HCT116 (cell line): ENCODE results near the gene EVX1. TPM values are rescaled to one million over a fixed set of nuclear protein-coding genes. Genes with fewer than 3 reads are reported as not detected.

Experiments used
- ATAC-seq: fragments of 200-7000 bp; cut with Tn5 transposase; 2 replicates; pipeline ENCODE4 v1.9.1; 2020; ENCODE audit warnings: mild to moderate bottlenecking, moderate library complexity
- BruUV-seq: library from RNA; stranded (reverse); fragments of 400-500 nt; replicated peaks from 2 replicates; lab custom pipeline; 2021; lab: Mats Ljungman, UMichigan
- CTCF ChIA-PET: fragments of 300-600 bp; sonication (Branson Sonifier 250); formaldehyde crosslinking; loops from one replicate; lab custom pipeline; 2021; ENCODE audit warnings: antibody characterized with exemption; lab: Charles Lee
- POLR2A ChIA-PET: fragments of 300-600, 350-600 bp; sonication (Branson Sonifier 250); formaldehyde crosslinking; loops from one replicate; lab custom pipeline; 2021; ENCODE audit warnings: antibody characterized with exemption; lab: Charles Lee
- RAD21 ChIA-PET, 2 experiments: fragments of 300-600 bp; sonication (Branson Sonifier 250); formaldehyde crosslinking; loops; one replicate each; lab custom pipeline; 2023; ENCODE audit warnings: low total read pairs in 2 of 2; ENCODE audit not compliant: uncharacterized antibody in 2 of 2, unreplicated experiment in 2 of 2, low non-redundant PET in 1 of 2; lab: Charles Lee
- DNase-seq: peaks from one replicate; pipeline ENCODE4 v3.0.0-alpha.2; 2010; ENCODE audit warnings: low read depth, low spot score
- H2AFZ ChIP-seq: fragments of 200-600 bp; shearing (Covaris generic), sonication (generic); 2 replicates; pipeline ENCODE4 v1.6.1; 2017; ENCODE audit warnings: low read depth, mixed run types, mixed read lengths, antibody characterized with exemption, low read length; ENCODE audit not compliant: poor library complexity, severe bottlenecking
- H3K27ac ChIP-seq: 2 replicates; pipeline ENCODE4 v1.5.1; 2012; ENCODE audit warnings: low read depth, low read length
- H3K27me3 ChIP-seq: fragments of 200-600 bp; sonication (generic); 2 replicates; pipeline ENCODE4 v1.6.1; 2016; ENCODE audit warnings: mixed run types, low read length, mixed read lengths; ENCODE audit not compliant: insufficient read depth
- H3K36me3 ChIP-seq, 2 experiments: fragments of 200-500 bp in 1 of 2; fragments of 200-600 bp in 1 of 2; sonication (Bioruptor generic) in 1 of 2; sonication (generic) in 1 of 2; 2 replicates each; pipeline versions ENCODE4 v1.5.1 to v1.6.1; 2014 to 2016; ENCODE audit warnings: low read length in 2 of 2, inconsistent platforms in 1 of 2, mixed read lengths in 1 of 2, mixed run types in 1 of 2; ENCODE audit not compliant: insufficient read depth in 2 of 2, control insufficient read depth in 1 of 2
- H3K4me1 ChIP-seq, 2 experiments: fragments of 200-600 bp in 1 of 2; sonication (generic) in 1 of 2; 2 replicates each; pipeline versions ENCODE4 v1.5.1 to v1.6.1; 2012 to 2017; ENCODE audit warnings: low read length in 2 of 2, inconsistent platforms in 1 of 2, mild to moderate bottlenecking in 1 of 2, mixed read lengths in 1 of 2, mixed run types in 1 of 2, moderate library complexity in 1 of 2; ENCODE audit not compliant: insufficient read depth in 2 of 2, control insufficient read depth in 1 of 2
- H3K4me2 ChIP-seq: fragments of 200-600 bp; sonication (generic); 2 replicates; pipeline ENCODE4 v1.6.1; 2017; ENCODE audit warnings: mixed run types, low read length, mixed read lengths
- H3K4me3 ChIP-seq, 2 experiments: fragments of 200-600 bp in 1 of 2; sonication (generic) in 1 of 2; replicated peaks in 1 of 2; 2 replicates each; pipeline ENCODE4 v1.5.1; 2011 to 2016; ENCODE audit warnings: low read length in 2 of 2, control low read depth in 1 of 2, low read depth in 1 of 2, mild to moderate bottlenecking in 1 of 2, mixed read lengths in 1 of 2, mixed run types in 1 of 2
- H3K79me2 ChIP-seq: fragments of 200-600 bp; sonication (generic); 2 replicates; pipeline ENCODE4 v1.6.1; 2017; ENCODE audit warnings: mild to moderate bottlenecking, mixed run types, low read length, moderate library complexity, mixed read lengths; ENCODE audit not compliant: insufficient read depth
- H3K9ac ChIP-seq: fragments of 200-600 bp; sonication (generic); 2 replicates; pipeline ENCODE4 v1.6.1; 2016; ENCODE audit warnings: low read length, mixed read lengths
- H3K9me2 ChIP-seq: fragments of 200-600 bp; sonication (generic), shearing (Covaris generic); 2 replicates; pipeline ENCODE4 v1.6.1; 2017; ENCODE audit warnings: mixed run types, mild to moderate bottlenecking, moderate library complexity; ENCODE audit not compliant: insufficient read depth
- H3K9me3 ChIP-seq, 2 experiments: fragments of 200-500 bp in 1 of 2; fragments of 200-600 bp in 1 of 2; sonication (Bioruptor generic) in 1 of 2; sonication (generic) in 1 of 2; 2 replicates each; pipeline ENCODE4 v1.6.1; 2014 to 2017; ENCODE audit warnings: low read length in 2 of 2, mixed read lengths in 2 of 2, inconsistent platforms in 1 of 2, low read depth in 1 of 2, mild to moderate bottlenecking in 1 of 2, mixed run types in 1 of 2, moderate library complexity in 1 of 2; ENCODE audit not compliant: control insufficient read depth in 1 of 2, insufficient read depth in 1 of 2
- H4K20me1 ChIP-seq: fragments of 200-600 bp; sonication (generic), shearing (Covaris generic); 2 replicates; pipeline ENCODE4 v1.6.1; 2017; ENCODE audit warnings: mixed run types, mild to moderate bottlenecking, moderate library complexity; ENCODE audit not compliant: insufficient read depth
- CBX3 ChIP-seq: IDR thresholded peaks from 2 replicates; pipeline ENCODE4 v1.6.1; 2012; ENCODE audit warnings: low read depth
- CTCF ChIP-seq, 3 experiments: fragments of 200-600 bp in 1 of 3; sonication (generic) in 1 of 3; IDR thresholded peaks in 2 of 3; conservative IDR thresholded peaks in 1 of 3; 2 replicates each; pipeline ENCODE4 v1.5.1; 2012 to 2017; ENCODE audit warnings: low read depth in 2 of 3, low read length in 2 of 3, antibody characterized with exemption in 1 of 3, borderline replicate concordance in 1 of 3, control low read depth in 1 of 3, mild to moderate bottlenecking in 1 of 3, mixed read lengths in 1 of 3, mixed run types in 1 of 3, moderate library complexity in 1 of 3; ENCODE audit not compliant: insufficient read depth in 1 of 3
- EZH2 ChIP-seq: fragments of 200-600 bp; sonication (generic); IDR thresholded peaks from 2 replicates; pipeline ENCODE4 v1.6.1; 2017; ENCODE audit warnings: antibody characterized with exemption, mixed run types
- FOSL1 ChIP-seq: IDR thresholded peaks from 2 replicates; pipeline ENCODE4 v1.6.1; 2012; ENCODE audit warnings: low read depth
- POLR2A ChIP-seq: IDR thresholded peaks from 2 replicates; pipeline ENCODE4 v1.7.0; 2011; ENCODE audit warnings: borderline replicate concordance; ENCODE audit not compliant: insufficient read depth, insufficient read length; ENCODE audit errors: extremely low read depth
- POLR2AphosphoS5 ChIP-seq: IDR thresholded peaks from 2 replicates; pipeline ENCODE4 v1.6.1; 2011; ENCODE audit warnings: mild to moderate bottlenecking, low read depth, low read length, moderate library complexity
- RAD21 ChIP-seq: IDR thresholded peaks from 2 replicates; pipeline ENCODE4 v1.6.1; 2012; ENCODE audit warnings: low read depth, mild to moderate bottlenecking
- SP1 ChIP-seq: IDR thresholded peaks from 2 replicates; pipeline ENCODE4 v1.6.1; 2012; ENCODE audit warnings: low read depth
- SRF ChIP-seq: IDR thresholded peaks from 2 replicates; pipeline ENCODE4 v1.6.1; 2012; ENCODE audit warnings: low read depth
- YY1 ChIP-seq: IDR thresholded peaks from 2 replicates; pipeline ENCODE4 v1.6.1; 2011; ENCODE audit warnings: low read length, low read depth, moderate library complexity, mild to moderate bottlenecking; ENCODE audit not compliant: insufficient replicate concordance; ENCODE audit errors: extremely low read depth
- ZFX ChIP-seq: fragments of 450-650 bp; IDR thresholded peaks from 2 replicates; pipeline ENCODE4 v1.6.1; 2017
- intact Hi-C: fragments of 100-400 bp; cut with micrococcal nuclease; formaldehyde crosslinking; loops from 2 replicates; pipeline ENCODE4 v1.10.0; 2022
- total RNA-seq: library from RNA; stranded (reverse); gene quantifications from one replicate; pipeline ENCODE4 v1.2.1, GENCODE V29; 2021; ENCODE audit not compliant: unreplicated experiment
- TF ChIP-seq, protein P1 (sequence below): IDR thresholded peaks from 2 replicates; pipeline ENCODE4 v1.6.1; 2012
- TF ChIP-seq, protein P2 (sequence below): IDR thresholded peaks from 2 replicates; pipeline ENCODE4 v1.6.1; 2011; ENCODE audit warnings: mild to moderate bottlenecking, low read length, moderate library complexity; ENCODE audit not compliant: insufficient replicate concordance; ENCODE audit errors: extremely low read depth

EVX1 gene
- total RNA-seq, 1 experiment from 2014 or later = 0.25 TPM

- Histone ChIP-seq H3K4me2 (no peak overlapping the region), H3K9me2 (no peaks in the 10 kb centered on the region), H3K27ac (no peak overlapping the region), H2AFZ (no peak overlapping the region), H4K20me1 (no peaks in the 10 kb centered on the region), H3K79me2 (no peaks in the 10 kb centered on the region), H3K4me1 (peaks cover 0 to 14% of the 10 kb centered on the region in 2 experiments; a peak in 3 of 4 replicates), H3K9ac (no peak overlapping the region), H3K4me3 (no peak overlapping the region), H3K9me3 (no peaks in the 10 kb centered on the region), H3K27me3 (no peaks in the 10 kb centered on the region), H3K36me3 (no peaks in the 10 kb centered on the region)
- no peak for ATAC-seq
- POLR2A ChIA-PET = no interaction called here
- CTCF ChIA-PET = no interaction called here
- intact Hi-C loops = no loop called here
- no TSS peak for BruUV-seq
- TF ChIP-seq EZH2 (no peak), FOSL1 (no peak), POLR2AphosphoS5 (no peak), CBX3 (no peak), CTCF (IDR thresholded peaks at IDR 0.05 in 2 of 3, conservative IDR thresholded peaks at IDR 0.05 in 1 of 3; ENCODE audit: borderline replicate concordance in 1 of 3, insufficient read depth in 1 of 3, low read depth in 2 of 3, low read length in 2 of 3) (no peak), YY1 (no peak), POLR2A (no peak), ZFX (no peak), SP1 (no peak), RAD21 (no peak), SRF (no peak)
- TF ChIP-seq, protein P1, sequence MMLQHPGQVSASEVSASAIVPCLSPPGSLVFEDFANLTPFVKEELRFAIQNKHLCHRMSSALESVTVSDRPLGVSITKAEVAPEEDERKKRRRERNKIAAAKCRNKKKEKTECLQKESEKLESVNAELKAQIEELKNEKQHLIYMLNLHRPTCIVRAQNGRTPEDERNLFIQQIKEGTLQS = no peak
- TF ChIP-seq, protein P2, sequence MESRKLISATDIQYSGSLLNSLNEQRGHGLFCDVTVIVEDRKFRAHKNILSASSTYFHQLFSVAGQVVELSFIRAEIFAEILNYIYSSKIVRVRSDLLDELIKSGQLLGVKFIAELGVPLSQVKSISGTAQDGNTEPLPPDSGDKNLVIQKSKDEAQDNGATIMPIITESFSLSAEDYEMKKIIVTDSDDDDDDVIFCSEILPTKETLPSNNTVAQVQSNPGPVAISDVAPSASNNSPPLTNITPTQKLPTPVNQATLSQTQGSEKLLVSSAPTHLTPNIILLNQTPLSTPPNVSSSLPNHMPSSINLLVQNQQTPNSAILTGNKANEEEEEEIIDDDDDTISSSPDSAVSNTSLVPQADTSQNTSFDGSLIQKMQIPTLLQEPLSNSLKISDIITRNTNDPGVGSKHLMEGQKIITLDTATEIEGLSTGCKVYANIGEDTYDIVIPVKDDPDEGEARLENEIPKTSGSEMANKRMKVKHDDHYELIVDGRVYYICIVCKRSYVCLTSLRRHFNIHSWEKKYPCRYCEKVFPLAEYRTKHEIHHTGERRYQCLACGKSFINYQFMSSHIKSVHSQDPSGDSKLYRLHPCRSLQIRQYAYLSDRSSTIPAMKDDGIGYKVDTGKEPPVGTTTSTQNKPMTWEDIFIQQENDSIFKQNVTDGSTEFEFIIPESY = no peak
- no peak for DNase-seq
- RAD21 ChIA-PET = no interaction called here
Measured at GRCh38 chr7:27203964-27204594, 38.5 kb upstream of the EVX1 start.
